DOHH2 (cell line): ENCODE data around the gene DIP2C.

Experiments used
- H3F3A ChIP-seq: fragments of 200-600 bp; sonication (generic), shearing (Covaris generic); 2 replicates; pipeline ENCODE4 v1.6.0; 2016; ENCODE audit warnings: antibody characterized with exemption, mild to moderate bottlenecking; ENCODE audit not compliant: control insufficient read depth, insufficient read depth
- H3K27ac ChIP-seq: fragments of 200-600 bp; sonication (generic); 2 replicates; pipeline ENCODE4 v1.5.1; 2014; ENCODE audit warnings: low read depth, mild to moderate bottlenecking, low read length, moderate library complexity
- H3K27me3 ChIP-seq: fragments of 200-600 bp; sonication (generic); 2 replicates; pipeline ENCODE4 v1.6.1; 2014; ENCODE audit warnings: mild to moderate bottlenecking, low read length, mixed read lengths; ENCODE audit not compliant: control insufficient read depth
- H3K36me3 ChIP-seq: fragments of 200-600 bp; sonication (generic); 2 replicates; pipeline ENCODE4 v1.6.1; 2014; ENCODE audit warnings: mild to moderate bottlenecking, low read length, moderate library complexity, mixed read lengths; ENCODE audit not compliant: control insufficient read depth
- H3K4me1 ChIP-seq: fragments of 200-600 bp; sonication (generic); 2 replicates; pipeline ENCODE4 v1.6.1; 2014; ENCODE audit warnings: mild to moderate bottlenecking, low read length, mixed read lengths; ENCODE audit not compliant: control insufficient read depth
- H3K4me2 ChIP-seq: fragments of 200-600 bp; sonication (generic); 2 replicates; pipeline ENCODE4 v1.6.0; 2014; ENCODE audit warnings: mild to moderate bottlenecking, low read length, moderate library complexity
- H3K4me3 ChIP-seq: fragments of 200-600 bp; sonication (generic); 2 replicates; pipeline ENCODE4 v1.5.1; 2014; ENCODE audit warnings: mild to moderate bottlenecking, low read length, mixed read lengths
- H3K79me2 ChIP-seq: fragments of 200-600 bp; sonication (generic); 2 replicates; pipeline ENCODE4 v1.6.1; 2014; ENCODE audit warnings: mild to moderate bottlenecking, low read length, mixed read lengths; ENCODE audit not compliant: control insufficient read depth
- H3K9me2 ChIP-seq: fragments of 200-600 bp; sonication (generic); replicated peaks from 2 replicates; pipeline ENCODE4 v1.6.1; 2014; ENCODE audit warnings: mild to moderate bottlenecking, low read length, mixed read lengths; ENCODE audit not compliant: control insufficient read depth
- H3K9me3 ChIP-seq: fragments of 200-600 bp; sonication (generic); 2 replicates; pipeline ENCODE4 v1.6.1; 2014; ENCODE audit warnings: antibody characterized with exemption, low read length, mixed read lengths; ENCODE audit not compliant: control insufficient read depth, insufficient read depth
- H4K20me1 ChIP-seq: fragments of 200-600 bp; sonication (generic); 2 replicates; pipeline ENCODE4 v1.6.0; 2014; ENCODE audit warnings: low read depth, mild to moderate bottlenecking, antibody characterized with exemption, low read length, moderate library complexity; ENCODE audit not compliant: control insufficient read depth, insufficient read depth
- CTCF ChIP-seq: fragments of 200-600 bp; sonication (generic); IDR thresholded peaks from one replicate; pipeline ENCODE4 v1.5.1; 2014; ENCODE audit warnings: antibody characterized with exemption, mild to moderate bottlenecking, low read depth, low read length; ENCODE audit not compliant: poor library complexity, severe bottlenecking
- EZH2phosphoT487 ChIP-seq: fragments of 200-600 bp; sonication (generic); IDR thresholded peaks from 2 replicates; pipeline ENCODE4 v1.6.1; 2017; ENCODE audit warnings: borderline replicate concordance, mild to moderate bottlenecking, antibody characterized with exemption, low read length, moderate library complexity, mixed read lengths

The DIP2C gene

GRCh38 chr10:386771-387592 is 302.5 kb downstream of the DIP2C start:
- no peaks in the 10 kb centered on the region for H3K9me3 ChIP-seq
- no peaks in the 10 kb centered on the region for H3K9me2 ChIP-seq
- H3K4me2 ChIP-seq: no peak overlapping the region
- H3F3A ChIP-seq: no peaks in the 10 kb centered on the region
- H3K27ac ChIP-seq: no peak overlapping the region
- no peaks in the 10 kb centered on the region for H4K20me1 ChIP-seq
- H3K4me3 ChIP-seq: no peak overlapping the region
- H3K36me3 ChIP-seq: peaks cover 68% of the 10 kb centered on the region
- no peak for TF ChIP-seq CTCF
- no peak for TF ChIP-seq EZH2phosphoT487
- no peaks in the 10 kb centered on the region for H3K79me2 ChIP-seq
- peaks cover 27% of the 10 kb centered on the region for H3K4me1 ChIP-seq
- H3K27me3 ChIP-seq: no peaks in the 10 kb centered on the region

- peaks cover 71% of the 10 kb centered on the region for H3K36me3 ChIP-seq
- no peaks in the 10 kb centered on the region for H4K20me1 ChIP-seq
- H3K9me2 ChIP-seq: no peaks in the 10 kb centered on the region
- no peaks in the 10 kb centered on the region for H3K9me3 ChIP-seq
- H3K79me2 ChIP-seq: no peaks in the 10 kb centered on the region
- no peaks in the 10 kb centered on the region for H3F3A ChIP-seq
- H3K4me2 ChIP-seq: no peak overlapping the region
- no peak overlapping the region for H3K27ac ChIP-seq
- peaks cover 27% of the 10 kb centered on the region for H3K4me1 ChIP-seq
- H3K27me3 ChIP-seq: no peaks in the 10 kb centered on the region
- no peak overlapping the region for H3K4me3 ChIP-seq
- TF ChIP-seq EZH2phosphoT487 (no peak), CTCF (no peak)
Measured at GRCh38 chr10:385571-386300, 303.7 kb downstream of the DIP2C start.

- Histone ChIP-seq H3K9me2 (no peaks in the 10 kb centered on the region), H3F3A (no peaks in the 10 kb centered on the region), H4K20me1 (no peaks in the 10 kb centered on the region), H3K27ac (no peak overlapping the region), H3K79me2 (no peaks in the 10 kb centered on the region), H3K9me3 (no peaks in the 10 kb centered on the region), H3K4me1 (peaks cover 27% of the 10 kb centered on the region), H3K36me3 (peaks cover 70% of the 10 kb centered on the region), H3K4me3 (no peak overlapping the region), H3K4me2 (no peak overlapping the region), H3K27me3 (no peaks in the 10 kb centered on the region)
- no peak for TF ChIP-seq EZH2phosphoT487
- TF ChIP-seq CTCF: no peak
Measured at GRCh38 chr10:384538-385305, 304.7 kb downstream of the DIP2C start.
